GM18861 (cell line): ENCODE data around the gene MYO1F.
"Not testable (repeated sequence)": the region's sequence is repeated elsewhere in the genome, so short reads cannot be mapped to it uniquely, and the experiment has no call there.

Experiments
- ATAC-seq: cut with Tn5 transposase; IDR thresholded peaks from one replicate; pipeline ENCODE4 v1.9.1; 2021; ENCODE audit not compliant: unreplicated experiment

MYO1F gene

GRCh38 chr19:8519388-8519787 lies 57.9 kb downstream of the MYO1F start:
- ATAC-seq: no peak

- no peak for ATAC-seq
These were observed 58.7 kb downstream of the MYO1F start for GRCh38 chr19:8518536-8518935.

- no peak for ATAC-seq
These were observed 59.4 kb downstream of the MYO1F start for GRCh38 chr19:8517551-8518442.

GRCh38 chr19:8515317-8515716 lies 61.9 kb downstream of the MYO1F start:
- ATAC-seq: no peak

GRCh38 chr19:8514505-8515009 lies 62.7 kb downstream of the MYO1F start:
- ATAC-seq: not testable (repeated sequence)

- ATAC-seq: peak; percentile 77
These were observed 63.3 kb downstream of the MYO1F start, which contains the start of gene ZNF414 for GRCh38 chr19:8513687-8514504. Gene ZNF414, minus strand, starts transcription at chr19:8514167. Its CDS starts 121 bp downstream, at chr19:8514046.

GRCh38 chr19:8513036-8513686 lies 64.1 kb downstream of the MYO1F start:
- ATAC-seq: no peak

- no peak for ATAC-seq
These were observed 64.9 kb downstream of the MYO1F start for GRCh38 chr19:8512115-8512967.

- ATAC-seq: no peak
These were observed 65.6 kb downstream of the MYO1F start for GRCh38 chr19:8511573-8512101.

GRCh38 chr19:8510589-8511115 lies 66.6 kb downstream of the MYO1F start:
- ATAC-seq: no peak

GRCh38 chr19:8506402-8506957 lies 70.8 kb downstream of the MYO1F start:
- ATAC-seq: no peak

- no peak for ATAC-seq
These were observed 71.4 kb downstream of the MYO1F start for GRCh38 chr19:8505680-8506401.

GRCh38 chr19:8504919-8505318 lies 72.3 kb downstream of the MYO1F start:
- ATAC-seq: no peak

- no peak for ATAC-seq
These were observed 73.1 kb downstream of the MYO1F start for GRCh38 chr19:8504171-8504570.

GRCh38 chr19:8503510-8503909 lies 73.7 kb downstream of the MYO1F start:
- ATAC-seq: no peak

GRCh38 chr19:8501981-8502380 lies 75.3 kb downstream of the MYO1F start:
- ATAC-seq: no peak

GRCh38 chr19:8501516-8501915 lies 75.7 kb downstream of the MYO1F start:
- ATAC-seq: no peak

- ATAC-seq: no peak
These were observed 77.1 kb downstream of the MYO1F start for GRCh38 chr19:8500158-8500557.
